IMR-90 (cell line): Measurements from ENCODE around the gene EEPD1. TPM values are rescaled to one million over a fixed set of nuclear protein-coding genes. Genes with fewer than 3 reads are reported as not detected.

Source experiments
- ATAC-seq: fragments of 200-7000 bp; cut with Tn5 transposase; 2 replicates; pipeline ENCODE4 v1.9.1; 2020; ENCODE audit warnings: low read depth, mild to moderate bottlenecking, moderate library complexity
- BruUV-seq: library from RNA; stranded (reverse); fragments of 400-500 nt; replicated peaks from 2 replicates; lab custom pipeline; 2021; lab: Mats Ljungman, UMichigan
- CTCF ChIA-PET: fragments of 300-600 bp; formaldehyde crosslinking; extraction: SDS; loops from one replicate; lab custom pipeline; 2021; ENCODE audit warnings: antibody characterized with exemption; lab: Yijun Ruan, JAX
- POLR2A ChIA-PET: fragments of 300-600 bp; sonication (Branson Sonifier 250); formaldehyde crosslinking; loops from one replicate; lab custom pipeline; 2022; ENCODE audit warnings: antibody characterized with exemption; ENCODE audit not compliant: unreplicated experiment; lab: Charles Lee
- DNase-seq: peaks from one replicate; pipeline ENCODE4 v3.0.0; 2013
- H2AFZ ChIP-seq: replicated peaks from 2 replicates; pipeline ENCODE3; 2013; ENCODE audit warnings: low read length, mild to moderate bottlenecking; ENCODE audit not compliant: poor library complexity
- H2AK5ac ChIP-seq: 2 replicates; pipeline ENCODE4 v1.6.1; 2013; ENCODE audit warnings: low read depth, low read length, inconsistent platforms
- H2AK9ac ChIP-seq: replicated peaks from 2 replicates; pipeline ENCODE3; 2013; ENCODE audit warnings: mild to moderate bottlenecking, low read depth, low read length, moderate library complexity; ENCODE audit not compliant: poor library complexity
- H2BK120ac ChIP-seq: 2 replicates; pipeline ENCODE4 v1.6.1; 2013; ENCODE audit warnings: low read depth, low read length, inconsistent platforms
- H2BK15ac ChIP-seq: 3 replicates; pipeline ENCODE4 v1.6.1; 2013; ENCODE audit warnings: low read depth, low read length, inconsistent platforms
- H2BK20ac ChIP-seq: 2 replicates; pipeline ENCODE4 v1.6.1; 2013; ENCODE audit warnings: low read depth, mild to moderate bottlenecking, inconsistent platforms, low read length, moderate library complexity
- H2BK5ac ChIP-seq: 2 replicates; pipeline ENCODE4 v1.6.1; 2013; ENCODE audit warnings: mild to moderate bottlenecking, low read depth, low read length, inconsistent platforms; ENCODE audit not compliant: poor library complexity, severe bottlenecking
- H3K14ac ChIP-seq: replicated peaks from 2 replicates; pipeline ENCODE4 v1.6.1; 2013; ENCODE audit warnings: low read depth, low read length, inconsistent platforms
- H3K18ac ChIP-seq: 2 replicates; pipeline ENCODE4 v1.6.1; 2013; ENCODE audit warnings: low read depth, low read length, control low read depth
- H3K23ac ChIP-seq: 2 replicates; pipeline ENCODE4 v1.6.1; 2013; ENCODE audit warnings: low read depth, low read length, inconsistent platforms
- H3K27ac ChIP-seq: 2 replicates; pipeline ENCODE4 v1.5.1; 2013; ENCODE audit warnings: mild to moderate bottlenecking, control low read depth, low read length; ENCODE audit not compliant: insufficient read depth
- H3K27me3 ChIP-seq: 2 replicates; pipeline ENCODE4 v1.6.1; 2013; ENCODE audit warnings: low read length; ENCODE audit not compliant: control insufficient read depth, insufficient read depth
- H3K36me3 ChIP-seq: 2 replicates; pipeline ENCODE4 v1.6.1; 2013; ENCODE audit warnings: low read length, mixed read lengths; ENCODE audit not compliant: control insufficient read depth, insufficient read depth
- H3K4ac ChIP-seq: 2 replicates; pipeline ENCODE4 v1.6.1; 2013; ENCODE audit warnings: low read depth, low read length, inconsistent platforms
- H3K4me1 ChIP-seq: 2 replicates; pipeline ENCODE4 v1.6.1; 2013; ENCODE audit warnings: low read length, mixed read lengths; ENCODE audit not compliant: control insufficient read depth, insufficient read depth
- H3K4me2 ChIP-seq: 2 replicates; pipeline ENCODE4 v1.6.1; 2013; ENCODE audit warnings: low read depth, mild to moderate bottlenecking, control low read depth, low read length, moderate library complexity
- H3K4me3 ChIP-seq: 2 replicates; pipeline ENCODE4 v1.5.1; 2013; ENCODE audit warnings: low read depth, mild to moderate bottlenecking, control low read depth, low read length, moderate library complexity; ENCODE audit not compliant: insufficient read depth
- H3K56ac ChIP-seq: 2 replicates; pipeline ENCODE4 v1.6.1; 2013; ENCODE audit warnings: low read length, inconsistent platforms; ENCODE audit not compliant: insufficient read depth; ENCODE audit errors: extremely low read depth
- H3K79me1 ChIP-seq, 2 experiments: 2 replicates each; pipeline ENCODE4 v1.6.1; 2013; ENCODE audit warnings: low read length in 2 of 2, inconsistent platforms in 1 of 2, low read depth in 1 of 2
- H3K9ac ChIP-seq: 2 replicates; pipeline ENCODE4 v1.6.1; 2013; ENCODE audit warnings: low read depth, low read length, control low read depth
- H3K9me1 ChIP-seq: 2 replicates; pipeline ENCODE4 v1.6.1; 2013; ENCODE audit warnings: low read length, inconsistent platforms; ENCODE audit not compliant: insufficient read depth
- H3K9me3 ChIP-seq: 2 replicates; pipeline ENCODE4 v1.6.1; 2013; ENCODE audit warnings: low read length; ENCODE audit not compliant: control insufficient read depth, insufficient read depth
- H4K20me1 ChIP-seq: 2 replicates; pipeline ENCODE4 v1.6.1; 2013; ENCODE audit warnings: low read length, inconsistent platforms; ENCODE audit not compliant: insufficient read depth
- H4K5ac ChIP-seq: 2 replicates; pipeline ENCODE4 v1.6.1; 2013; ENCODE audit warnings: mild to moderate bottlenecking, low read depth, low read length, control low read depth
- H4K8ac ChIP-seq, 2 experiments: 2 replicates each; pipeline ENCODE4 v1.6.1; 2013; ENCODE audit warnings: low read depth in 2 of 2, low read length in 2 of 2, control low read depth in 1 of 2, inconsistent platforms in 1 of 2
- H4K91ac ChIP-seq: 2 replicates; pipeline ENCODE4 v1.6.1; 2013; ENCODE audit warnings: low read depth, low read length, inconsistent platforms; ENCODE audit not compliant: insufficient read depth
- BHLHE40 ChIP-seq: fragments of 150-350 bp; IDR thresholded peaks from 2 replicates; pipeline ENCODE4 v1.6.1; 2016; ENCODE audit warnings: mild to moderate bottlenecking, low read depth, low read length
- CEBPB ChIP-seq: IDR thresholded peaks from 2 replicates; pipeline ENCODE4 v1.6.1; 2012; ENCODE audit warnings: low read depth, low read length, improper control_type of control experiment
- CTCF ChIP-seq: conservative IDR thresholded peaks from 2 replicates; pipeline ENCODE4 v1.5.1; 2012; ENCODE audit warnings: mild to moderate bottlenecking, low read depth, low read length, improper control_type of control experiment
- ELK1 ChIP-seq: fragments of 150-350 bp; IDR thresholded peaks from 2 replicates; pipeline ENCODE4 v1.6.1; 2016; ENCODE audit warnings: low read depth, mild to moderate bottlenecking, low read length, moderate library complexity, borderline replicate concordance
- MAFK ChIP-seq: IDR thresholded peaks from 2 replicates; pipeline ENCODE4 v1.6.1; 2012; ENCODE audit warnings: low read depth, low read length, improper control_type of control experiment
- MXI1 ChIP-seq: IDR thresholded peaks from 2 replicates; pipeline ENCODE4 v1.6.1; 2012; ENCODE audit warnings: low read depth, mild to moderate bottlenecking, low read length, moderate library complexity, borderline replicate concordance
- NFE2L2 ChIP-seq: fragments of 150-350 bp; IDR thresholded peaks from 2 replicates; pipeline ENCODE4 v1.6.1; 2016; ENCODE audit warnings: low read depth, mild to moderate bottlenecking, low read length
- RCOR1 ChIP-seq: IDR thresholded peaks from 2 replicates; pipeline ENCODE4 v1.6.1; 2012; ENCODE audit warnings: mild to moderate bottlenecking, low read length, improper control_type of control experiment; ENCODE audit not compliant: insufficient replicate concordance
- RFX5 ChIP-seq: IDR thresholded peaks from 2 replicates; pipeline ENCODE4 v1.8.0; 2012; ENCODE audit warnings: low read depth, mild to moderate bottlenecking, low read length, moderate library complexity
- SMC3 ChIP-seq: fragments of 150-350 bp; IDR thresholded peaks from 2 replicates; pipeline ENCODE4 v1.6.1; 2016; ENCODE audit warnings: low read depth, mild to moderate bottlenecking, antibody characterized with exemption, low read length, moderate library complexity
- USF2 ChIP-seq: fragments of 150-350 bp; IDR thresholded peaks from 2 replicates; pipeline ENCODE4 v1.6.1; 2017; ENCODE audit warnings: mild to moderate bottlenecking, antibody characterized with exemption, low read length, low read depth
- WGBS, 2 experiments: methylation state at CpG; one replicate each; pipeline versions ENCODE4 v1.1.5 to v1.1.7; 2013; ENCODE audit warnings: missing lambda C conversion rate in 2 of 2; ENCODE audit not compliant: insufficient read length in 1 of 2; ENCODE audit errors: extremely low coverage in 2 of 2; 5-methylcytosine and 5-hydroxymethylcytosine counted together
- dilution Hi-C: fragments of 300-500 bp; cut with HindIII; formaldehyde crosslinking; loops from one replicate; pipeline ENCODE4 v1.14.3; 2018; ENCODE audit warnings: low sequenced_read_pairs; ENCODE audit not compliant: unreplicated experiment
- in situ Hi-C: fragments of 300-500 bp; cut with MboI; formaldehyde crosslinking; loops from 3 replicates; pipeline ENCODE4 v1.14.3; 2019; ENCODE audit warnings: low sequenced_read_pairs, inconsistent platforms, mixed read lengths
- intact Hi-C: fragments of 100-400 bp; cut with micrococcal nuclease; formaldehyde crosslinking; loops from 2 replicates; pipeline ENCODE4 v1.10.0; 2022
- polyA plus RNA-seq, 3 experiments: library from polyadenylated mRNA; depleted of rRNA; stranded (reverse); fragments of >200 nt; gene quantifications; 2 replicates each; pipeline ENCODE4 v1.2.3, GENCODE V29; 2012; ENCODE audit warnings: low replicate concordance in 1 of 3
- total RNA-seq: library from RNA; depleted of rRNA; stranded (reverse); fragments of >200 nt; gene quantifications from 2 replicates; pipeline ENCODE4 v1.2.3, GENCODE V29; 2012

The EEPD1 gene
- total and polyA plus RNA-seq, 2 of the 4 experiments (the other 2 are of a cell fraction), result 7.3 to 15.2 TPM

- TF ChIP-seq BHLHE40, result 0 out of 2 replicates have a peak, but pooled peaks have one; percentile 26
- no peak for TF ChIP-seq RFX5
- peak; percentile 100 for TF ChIP-seq SMC3
- no peak for TF ChIP-seq CEBPB
Observed at GRCh38 chr7:36291387-36292316, 138.6 kb downstream of the EEPD1 start (continued).

GRCh38 chr7:36295090-36295489, 142.0 kb downstream of the EEPD1 start:
- Histone ChIP-seq H2AFZ (no peak overlapping the region), H3K4me1 (peaks cover 9% of the 10 kb centered on the region), H3K4me2 (no peak overlapping the region), H3K9ac (no peak overlapping the region), H2BK5ac (no peak overlapping the region), H3K27ac (no peak overlapping the region), H2BK15ac (no peak overlapping the region), H3K4me3 (no peak overlapping the region), H3K9me3 (no peaks in the 10 kb centered on the region), H3K18ac (no peak overlapping the region), H3K27me3 (no peaks in the 10 kb centered on the region), H3K9me1 (peaks cover 2% of the 10 kb centered on the region; the same call in 1 of the 2 replicates), H2AK5ac (no peak overlapping the region), H3K56ac (no peak overlapping the region), H2BK120ac (no peak overlapping the region), H3K4ac (no peak overlapping the region), H2AK9ac (no peak overlapping the region), H4K91ac (no peak overlapping the region), H4K20me1 (no peaks in the 10 kb centered on the region), H4K8ac (no peak overlapping the region), H3K14ac (no peak overlapping the region), H3K36me3 (peaks cover 25% of the 10 kb centered on the region), H3K79me1 (no peaks in the 10 kb centered on the region; a peak in 1 of 4 replicates), H2BK20ac (no peak overlapping the region), H3K23ac (no peak overlapping the region), H4K5ac (no peak overlapping the region)
- no peak for DNase-seq
- dilution Hi-C loops (no loop called here), in situ Hi-C loops (no loop called here), intact Hi-C loops (no loop called here)
- ChIA-PET CTCF (interaction anchor here (0.6 kb wide), 1 partner anchor 24 kb away, joined by 3 read pairs; no protein-coding TSS in a partner anchor), POLR2A (no interaction called here)
- no CpG with 5 or more reads among the region's 5 CpGs for WGBS, 2 experiments
- no TSS peak for BruUV-seq
- no peak for ATAC-seq
- TF ChIP-seq SMC3 (no peak), ELK1 (no peak), MXI1 (no peak), RFX5 (no peak), USF2 (no peak), MAFK (no peak), CTCF (no peak), NFE2L2 (no peak), RCOR1 (no peak), BHLHE40 (no peak)
